NCI-H187 treated with DMSO at 0.1 percent for 48 hours (cell line): ENCODE data around the gene LEMD3.
A peak's percentile ranks its signal among the peaks of the same experiment; 100 is the strongest.

Experiments
- DNase-seq: peaks from one replicate; lab custom pipeline; 2025; lab: John Stamatoyannopoulos, UW

Gene LEMD3

DNA sequence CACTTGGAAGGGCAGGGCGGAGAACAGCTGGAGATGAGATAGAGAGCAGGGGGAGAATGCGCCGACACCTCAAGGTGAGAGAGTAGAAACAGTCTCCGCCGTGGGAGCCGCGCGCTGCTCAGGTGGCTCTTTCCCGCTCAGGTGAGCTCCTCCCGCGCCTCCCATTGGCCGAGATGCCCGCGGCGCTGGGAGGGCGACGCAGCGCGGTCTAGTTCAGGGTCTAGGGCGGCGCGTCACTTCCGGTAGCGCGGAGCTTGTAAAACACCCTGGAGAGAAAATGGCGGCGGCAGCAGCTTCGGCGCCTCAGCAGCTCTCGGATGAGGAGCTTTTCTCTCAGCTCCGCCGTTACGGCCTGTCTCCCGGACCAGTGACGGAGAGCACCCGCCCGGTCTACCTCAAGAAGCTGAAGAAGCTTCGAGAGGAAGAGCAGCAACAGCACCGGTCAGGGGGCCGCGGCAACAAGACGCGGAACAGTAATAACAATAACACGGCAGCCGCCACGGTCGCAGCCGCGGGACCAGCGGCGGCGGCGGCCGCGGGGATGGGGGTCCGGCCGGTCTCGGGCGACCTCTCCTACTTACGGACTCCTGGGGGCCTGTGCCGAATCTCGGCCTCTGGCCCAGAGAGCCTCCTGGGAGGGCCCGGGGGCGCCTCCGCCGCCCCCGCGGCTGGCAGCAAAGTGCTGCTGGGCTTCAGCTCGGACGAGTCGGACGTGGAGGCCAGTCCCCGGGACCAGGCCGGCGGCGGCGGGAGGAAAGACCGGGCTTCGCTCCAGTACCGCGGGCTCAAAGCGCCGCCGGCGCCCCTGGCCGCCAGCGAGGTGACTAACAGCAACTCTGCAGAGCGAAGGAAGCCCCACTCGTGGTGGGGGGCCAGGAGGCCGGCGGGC, at the start of gene LEMD3:
LEMD3 (plus strand) TSS at position 264 of the 889 bp plus-strand sequence; CDS start at position 278, 14 bp downstream.
- DNase-seq = peak; percentile 83

GRCh38 chr12:65121049-65121955, 48.1 kb upstream of the LEMD3 start, which contains the start of gene WIF1:
Gene WIF1, minus strand, starts transcription at chr12:65121305. Its CDS starts 114 bp downstream, at chr12:65121191.
- no peak for DNase-seq

DNA sequence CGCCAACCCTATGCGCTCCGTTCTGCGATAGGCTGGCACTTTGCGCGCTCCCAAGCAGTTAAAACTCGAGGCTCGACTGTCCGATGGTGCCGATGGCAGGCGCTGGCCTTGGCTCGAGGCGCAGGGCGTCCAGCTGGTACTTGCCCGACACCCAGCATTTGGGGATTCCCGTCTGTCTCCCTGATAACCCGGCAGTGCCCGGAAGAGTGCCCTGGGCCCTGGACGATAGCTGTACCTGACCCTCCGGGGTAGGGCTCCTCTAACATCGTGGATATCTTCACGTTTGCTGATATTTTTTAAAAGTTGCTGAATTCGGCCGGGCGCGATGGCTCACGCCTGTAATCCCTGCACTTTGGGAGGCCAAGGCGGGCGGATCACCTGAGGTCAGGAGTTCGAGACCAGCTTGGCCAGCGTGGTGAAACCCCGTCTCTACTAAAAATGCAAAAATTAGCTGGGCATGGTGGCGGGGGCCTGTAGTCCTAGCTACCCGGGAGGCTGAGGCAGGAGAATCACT, 47.4 kb upstream of the LEMD3 start:
- no peak for DNase-seq

- no peak for DNase-seq
Measured at GRCh38 chr12:65122703-65123102, 46.7 kb upstream of the LEMD3 start.

DNA sequence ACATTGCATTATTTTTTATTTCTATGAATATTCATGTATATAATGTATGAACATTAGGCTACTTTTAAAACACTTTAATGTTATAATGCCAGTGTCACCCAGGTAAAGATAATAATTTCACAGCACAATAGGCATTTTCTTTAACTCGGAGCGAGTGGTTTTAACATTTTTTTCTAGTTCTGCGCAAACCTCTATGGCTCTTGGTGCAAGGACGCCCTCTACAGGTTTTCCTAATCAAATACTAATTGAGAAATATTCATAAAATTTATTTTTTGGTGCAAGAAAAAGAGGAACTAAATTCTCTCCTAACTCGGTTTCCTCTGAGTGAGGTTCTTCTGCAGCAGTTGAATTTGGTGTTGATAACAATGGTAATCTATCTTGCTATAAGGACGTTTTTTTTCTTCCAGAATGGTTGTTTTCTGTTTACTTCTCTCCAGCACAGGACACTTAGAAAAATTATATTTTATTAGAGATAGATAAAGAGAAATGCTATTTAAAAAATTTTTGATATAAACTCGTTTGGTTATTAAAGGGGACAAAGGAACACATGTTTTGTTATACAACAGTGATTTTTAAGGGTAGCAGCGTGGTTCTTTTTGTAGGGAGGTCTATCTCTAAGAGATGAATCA, 45.8 kb upstream of the LEMD3 start:
- DNase-seq = no peak

DNA sequence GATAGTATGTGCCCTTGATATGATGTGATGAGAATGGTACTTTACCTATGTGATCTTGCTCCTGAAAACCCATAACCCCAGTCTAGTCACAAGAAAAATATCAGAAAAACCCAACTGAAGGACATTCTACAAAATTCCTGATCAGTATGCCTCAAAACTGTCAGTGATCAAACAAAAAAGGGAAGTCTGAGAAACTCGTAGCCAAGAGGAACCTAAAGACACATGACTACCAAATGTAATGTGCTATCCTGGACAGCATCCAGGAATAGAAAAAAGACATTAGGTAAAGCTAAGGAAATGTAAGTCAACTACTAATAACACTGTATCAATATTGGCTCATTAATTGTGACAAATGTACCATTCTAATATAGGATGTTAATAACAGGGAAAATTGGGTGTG, 44.1 kb upstream of the LEMD3 start:
- no peak for DNase-seq

GRCh38 chr12:65125975-65126374, 43.4 kb upstream of the LEMD3 start:
- DNase-seq = no peak

DNA sequence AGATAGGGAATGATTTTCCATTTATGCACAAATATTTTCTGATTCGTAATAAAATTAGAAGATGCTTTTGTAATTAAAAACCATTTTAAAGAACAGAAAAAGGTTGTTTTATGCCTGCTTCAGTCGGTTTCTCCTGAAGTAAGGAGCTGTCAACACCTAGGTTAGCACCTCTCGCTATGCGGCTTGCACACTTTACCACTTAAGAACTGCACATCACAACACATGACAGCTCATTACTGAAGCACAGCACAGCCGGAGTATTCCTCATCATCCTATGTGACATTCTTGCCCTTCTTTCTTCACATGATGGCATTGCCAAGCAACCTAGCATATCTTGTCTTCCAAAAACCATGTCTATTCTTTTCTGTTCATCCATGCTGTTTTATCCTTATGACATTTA, 42.9 kb upstream of the LEMD3 start:
- no peak for DNase-seq

- no peak for DNase-seq
Measured at GRCh38 chr12:65133879-65134278, 35.5 kb upstream of the LEMD3 start.

- DNase-seq = no peak
Measured at GRCh38 chr12:65139389-65139788, 30.0 kb upstream of the LEMD3 start.

GRCh38 chr12:65140738-65141137, 28.6 kb upstream of the LEMD3 start:
- DNase-seq = no peak

DNA sequence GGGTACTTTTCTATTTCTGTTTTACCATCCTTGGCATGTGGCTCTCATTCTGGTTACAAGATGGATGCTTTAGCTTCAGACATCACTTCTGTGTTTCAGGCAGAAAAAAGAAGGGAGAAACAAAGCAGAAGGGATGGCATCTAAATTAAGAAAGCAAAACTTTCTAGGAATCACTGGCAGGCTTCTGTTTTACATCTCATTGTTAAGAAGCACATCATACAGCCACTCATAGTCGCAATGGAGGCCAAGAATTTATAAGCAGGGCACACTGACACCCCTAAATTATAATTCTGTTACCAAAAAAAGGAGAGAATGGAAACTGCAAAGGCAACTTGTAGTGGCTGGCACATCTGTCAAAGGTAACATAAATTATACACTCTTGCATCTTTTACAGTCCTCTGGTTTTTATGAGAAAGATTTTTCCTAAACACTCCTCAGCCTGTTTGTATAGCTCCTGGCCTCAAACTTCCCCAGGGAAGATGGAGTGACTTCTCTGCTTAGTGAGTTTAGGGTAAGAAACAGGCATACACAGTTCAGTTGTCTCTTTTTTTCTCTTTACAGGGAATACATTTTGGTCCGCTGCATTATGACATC, 22.0 kb upstream of the LEMD3 start:
- no peak for DNase-seq

- DNase-seq = no peak
Measured at GRCh38 chr12:65152012-65152411, 17.4 kb upstream of the LEMD3 start.

- DNase-seq = no peak
Measured at GRCh38 chr12:65152596-65152995, 16.8 kb upstream of the LEMD3 start.

GRCh38 chr12:65155784-65156183, 13.6 kb upstream of the LEMD3 start:
- no peak for DNase-seq

GRCh38 chr12:65156366-65156841, 13.0 kb upstream of the LEMD3 start:
- no peak for DNase-seq

DNA sequence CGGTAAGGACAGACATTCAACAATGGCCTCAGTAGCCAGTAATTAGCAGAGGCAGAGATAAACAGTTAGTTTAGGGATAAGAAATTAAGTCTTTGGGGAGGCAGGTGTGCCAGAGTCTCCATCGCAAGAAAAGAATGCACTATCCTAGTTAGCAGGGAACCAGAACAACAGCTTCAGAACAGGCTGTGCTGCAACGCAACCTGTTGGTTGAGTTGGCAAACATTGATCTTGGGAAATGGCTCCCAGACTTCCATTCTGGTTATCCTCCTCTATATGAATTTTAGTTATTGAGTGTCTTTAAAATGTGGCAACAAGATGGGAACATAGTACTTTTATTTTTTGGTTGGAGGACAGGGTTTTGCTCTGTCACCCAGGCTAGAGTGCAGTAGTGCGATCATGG, 12.3 kb upstream of the LEMD3 start:
- DNase-seq = no peak

DNA sequence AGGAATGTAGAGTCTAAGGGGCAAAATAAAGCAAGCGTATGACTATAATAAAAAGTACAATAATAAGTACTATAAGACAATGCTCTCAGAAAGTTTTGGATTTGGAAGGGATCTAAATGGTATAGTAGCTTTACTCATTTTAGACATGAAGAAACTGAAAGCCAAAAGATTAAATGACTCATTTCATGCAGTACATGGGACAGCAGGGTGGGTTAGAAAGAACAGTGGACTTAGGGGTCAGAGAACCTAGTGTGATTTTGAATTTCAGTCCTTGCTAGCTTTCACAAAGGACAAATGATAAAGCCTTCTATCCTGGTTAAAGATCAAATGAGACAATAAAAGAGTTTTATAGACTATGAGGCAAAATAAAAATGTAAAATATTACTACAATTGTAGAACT, 6.8 kb upstream of the LEMD3 start:
- DNase-seq = no peak

- DNase-seq = no peak
Measured at GRCh38 chr12:65164244-65164643, 5.1 kb upstream of the LEMD3 start.

GRCh38 chr12:65164774-65165173, 4.6 kb upstream of the LEMD3 start:
- no peak for DNase-seq

DNA sequence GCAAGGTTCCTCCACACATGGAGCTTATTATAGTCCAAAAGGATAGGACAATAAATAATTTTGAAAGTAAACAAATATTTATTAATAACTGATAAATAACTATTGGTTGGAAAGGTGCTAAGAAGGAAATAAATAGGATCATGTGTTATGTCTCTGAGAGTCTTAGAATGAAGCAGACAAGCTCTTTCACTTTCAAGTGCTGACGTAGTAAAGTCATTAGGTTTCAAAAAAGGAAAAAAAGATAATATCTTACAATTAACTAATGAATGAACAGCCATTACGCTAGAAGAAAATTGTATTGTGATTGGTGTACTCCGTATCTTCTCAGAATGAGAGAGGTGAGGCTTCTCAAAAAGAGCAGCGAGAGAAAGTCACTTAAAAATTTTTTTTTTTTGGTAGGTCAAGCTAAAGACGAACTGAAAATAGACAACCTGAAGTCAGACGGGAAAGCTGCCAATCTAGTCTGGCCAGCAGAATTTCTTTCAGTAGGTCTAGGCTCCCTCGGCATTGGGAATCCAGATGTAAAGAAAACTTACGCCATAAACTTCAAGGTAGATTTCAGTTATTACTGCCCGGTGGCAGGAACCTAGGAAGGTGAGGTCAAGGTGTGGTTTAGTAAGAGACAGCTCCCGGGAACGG, 583 bp upstream of the LEMD3 start:
- DNase-seq = no peak
